NT2/D1 (cell line): ENCODE data around the gene EIF4E3.

Experiments used
- SUZ12 ChIP-seq: IDR thresholded peaks from 2 replicates; pipeline ENCODE4 v1.6.1; 2011; ENCODE audit not compliant: insufficient read length, insufficient read depth; ENCODE audit errors: extremely low read depth
- ZNF274 ChIP-seq: IDR thresholded peaks from 2 replicates; pipeline ENCODE4 v1.6.1; 2011; ENCODE audit warnings: mild to moderate bottlenecking, low read depth, low read length

GRCh38 chr3:71672807-71673206 is 52.4 kb downstream of the EIF4E3 start:
- TF ChIP-seq ZNF274 (no peak), SUZ12 (no peak)
